Gastrocnemius medialis (tissue), 4 donors: Measurements from ENCODE around the gene KLC1. TPM values are rescaled to one million over a fixed set of nuclear protein-coding genes. Genes with fewer than 3 reads are reported as not detected.
A peak's percentile ranks its signal among the peaks of the same experiment; 100 is the strongest.

Experiments
- ATAC-seq, 2 donors: fragments of 150-250 bp; one replicate each; pipeline ENCODE4 v1.9.1; 2016
- DNase-seq, 2 donors: peaks; one replicate each; pipeline ENCODE4 v3.0.0-alpha.2; 2019
- H3K27ac ChIP-seq, 4 donors: fragments of 200-600 bp; sonication (generic); 1 replicate in 1 of 4; 2 replicates in 3 of 4; pipeline ENCODE4 v1.5.1; 2016 to 2018; ENCODE audit warnings: mild to moderate bottlenecking in 2 of 4, moderate library complexity in 1 of 4
- H3K27me3 ChIP-seq, 3 donors: fragments of 200-600 bp; sonication (generic) in 2 of 3; 1 replicate in 1 of 3; 2 replicates in 2 of 3; pipeline versions ENCODE4 v1.5.1 to v1.6.0; 2016 to 2019; ENCODE audit warnings: mild to moderate bottlenecking in 1 of 3, moderate library complexity in 1 of 3
- H3K36me3 ChIP-seq, 2 donors: fragments of 200-600 bp; sonication (generic) in 1 of 2; one replicate each; pipeline ENCODE4 v1.5.1; 2017 to 2018
- H3K4me1 ChIP-seq, 2 donors: fragments of 200-600 bp; sonication (generic) in 1 of 2; one replicate each; pipeline ENCODE4 v1.5.1; 2016 to 2017; ENCODE audit warnings: mild to moderate bottlenecking in 2 of 2
- H3K4me3 ChIP-seq, 4 donors: fragments of 200-600 bp; sonication (generic) in 3 of 4; 1 replicate in 1 of 4; 2 replicates in 3 of 4; pipeline ENCODE4 v1.5.1; 2016 to 2019; ENCODE audit warnings: mild to moderate bottlenecking in 2 of 4
- H3K9me3 ChIP-seq, 3 donors: fragments of 200-600 bp; sonication (generic) in 2 of 3; 1 replicate in 1 of 3; 2 replicates in 2 of 3; pipeline ENCODE4 v1.5.1; 2016 to 2019
- CTCF ChIP-seq, 5 experiments: fragments of 450-650 bp in 3 of 5; fragments of 200-600 bp in 2 of 5; sonication (generic) in 2 of 5; IDR thresholded peaks in 4 of 5; conservative IDR thresholded peaks in 1 of 5; 1 replicate in 4 of 5; 2 replicates in 1 of 5; pipeline ENCODE4 v1.5.1; 2016 to 2019; ENCODE audit warnings: antibody characterized with exemption in 5 of 5, mild to moderate bottlenecking in 3 of 5, moderate library complexity in 3 of 5
- POLR2A ChIP-seq, 2 donors: fragments of 450-650 bp; IDR thresholded peaks; one replicate each; pipeline ENCODE4 v1.6.1; 2017; ENCODE audit warnings: antibody characterized with exemption in 2 of 2, mild to moderate bottlenecking in 2 of 2, moderate library complexity in 2 of 2
- in situ Hi-C, 4 donors: fragments of 200-750 bp; cut with MboI; loops; one replicate each; pipeline versions ENCODE4 v1.15.0 to v1.8.0; 2017; ENCODE audit warnings: low sequenced_read_pairs in 4 of 4
- intact Hi-C: fragments of 100-400 bp; cut with DNase I; formaldehyde crosslinking; loops from one replicate; pipeline ENCODE4 v1.15.1; 2023; ENCODE audit warnings: low total_unique reads
- total RNA-seq, 4 donors: library from RNA; depleted of rRNA; stranded (reverse); fragments of >200 nt; gene quantifications; one replicate each; pipeline versions ENCODE4 v1.1.0 to v1.2.3, GENCODE V29; 2016

The KLC1 gene
- total RNA-seq, 4 donors from 2014 or later: 217 to 398 (median 309) TPM

GRCh38 chr14:103697603-103698379, 68.8 kb downstream of the KLC1 start:
- TF ChIP-seq CTCF (IDR thresholded peaks at IDR 0.05 in 4 of 5, conservative IDR thresholded peaks at IDR 0.05 in 1 of 5) (no peak), POLR2A (IDR thresholded peaks at IDR 0.05) (no peak)
- in situ Hi-C loops (no loop called here), intact Hi-C loops (no loop called here)
- DNase-seq (no peak), ATAC-seq (no peak)
- peaks cover 72 to 73% of the 10 kb centered on the region in 2 donors for H3K4me1 ChIP-seq
- peaks cover 0 to 20% of the 10 kb centered on the region in 2 donors for H3K36me3 ChIP-seq
- no peak overlapping the region for H3K4me3 ChIP-seq
- H3K27me3 ChIP-seq: no peaks in the 10 kb centered on the region
- peak overlapping the region; percentile 16 to 84 (median 24) for H3K27ac ChIP-seq
- no peaks in the 10 kb centered on the region for H3K9me3 ChIP-seq

- H3K27me3 ChIP-seq: no peaks in the 10 kb centered on the region
- in situ Hi-C loops: no loop called here
- H3K4me3 ChIP-seq: no peak overlapping the region
- H3K36me3 ChIP-seq: peaks cover 0 to 22% of the 10 kb centered on the region in 2 donors
- H3K27ac ChIP-seq: peak overlapping the region in 3 of 4 donors; percentile 11 to 84 (median 26)
- TF ChIP-seq CTCF (IDR thresholded peaks at IDR 0.05 in 4 of 5, conservative IDR thresholded peaks at IDR 0.05 in 1 of 5) (no peak), POLR2A (IDR thresholded peaks at IDR 0.05) (no peak)
- H3K9me3 ChIP-seq: no peaks in the 10 kb centered on the region
- H3K4me1 ChIP-seq: peaks cover 66 to 67% of the 10 kb centered on the region in 2 donors
- no peak for DNase-seq
- intact Hi-C loops: no loop called here
- no peak for ATAC-seq
Observed at GRCh38 chr14:103698380-103699260, 69.6 kb downstream of the KLC1 start.

GRCh38 chr14:103699261-103699661, 70.2 kb downstream of the KLC1 start:
- Histone ChIP-seq H3K4me1 (peaks cover 65 to 66% of the 10 kb centered on the region in 2 donors), H3K36me3 (peaks cover 0 to 18% of the 10 kb centered on the region in 2 donors), H3K9me3 (no peaks in the 10 kb centered on the region), H3K27ac (peak overlapping the region; percentile 71 to 84 (median 74)), H3K4me3 (no peak overlapping the region), H3K27me3 (no peaks in the 10 kb centered on the region)
- TF ChIP-seq CTCF (IDR thresholded peaks at IDR 0.05 in 4 of 5, conservative IDR thresholded peaks at IDR 0.05 in 1 of 5) (no peak), POLR2A (IDR thresholded peaks at IDR 0.05) (no peak)
- no peak for DNase-seq
- in situ Hi-C loops: no loop called here
- no peak for ATAC-seq
- intact Hi-C loops: no loop called here

- peak; percentile 65 to 78 for ATAC-seq
- no peaks in the 10 kb centered on the region for H3K27me3 ChIP-seq
- H3K9me3 ChIP-seq: no peaks in the 10 kb centered on the region
- no peak overlapping the region for H3K4me3 ChIP-seq
- in situ Hi-C loops (no loop called here), intact Hi-C loops (no loop called here)
- H3K36me3 ChIP-seq: peaks cover 0 to 18% of the 10 kb centered on the region in 2 donors
- peaks cover 62 to 65% of the 10 kb centered on the region in 2 donors for H3K4me1 ChIP-seq
- peak overlapping the region; percentile 71 to 84 (median 74) for H3K27ac ChIP-seq
- no peak for TF ChIP-seq CTCF (IDR thresholded peaks at IDR 0.05 in 4 of 5, conservative IDR thresholded peaks at IDR 0.05 in 1 of 5)
- TF ChIP-seq POLR2A (IDR thresholded peaks at IDR 0.05): no peak
- peak; percentile 52 to 80 for DNase-seq
Observed at GRCh38 chr14:103699901-103700752, 71.1 kb downstream of the KLC1 start.
